HG02642 (cell line): ENCODE data around the gene GP9.
"Not testable (repeated sequence)": the region's sequence is repeated elsewhere in the genome, so short reads cannot be mapped to it uniquely, and the experiment has no call there.

Experiments used
- ATAC-seq: cut with Tn5 transposase; IDR thresholded peaks from one replicate; pipeline ENCODE4 v1.9.1; 2021; ENCODE audit warnings: mild to moderate bottlenecking; ENCODE audit not compliant: unreplicated experiment, poor library complexity

The GP9 gene

DNA sequence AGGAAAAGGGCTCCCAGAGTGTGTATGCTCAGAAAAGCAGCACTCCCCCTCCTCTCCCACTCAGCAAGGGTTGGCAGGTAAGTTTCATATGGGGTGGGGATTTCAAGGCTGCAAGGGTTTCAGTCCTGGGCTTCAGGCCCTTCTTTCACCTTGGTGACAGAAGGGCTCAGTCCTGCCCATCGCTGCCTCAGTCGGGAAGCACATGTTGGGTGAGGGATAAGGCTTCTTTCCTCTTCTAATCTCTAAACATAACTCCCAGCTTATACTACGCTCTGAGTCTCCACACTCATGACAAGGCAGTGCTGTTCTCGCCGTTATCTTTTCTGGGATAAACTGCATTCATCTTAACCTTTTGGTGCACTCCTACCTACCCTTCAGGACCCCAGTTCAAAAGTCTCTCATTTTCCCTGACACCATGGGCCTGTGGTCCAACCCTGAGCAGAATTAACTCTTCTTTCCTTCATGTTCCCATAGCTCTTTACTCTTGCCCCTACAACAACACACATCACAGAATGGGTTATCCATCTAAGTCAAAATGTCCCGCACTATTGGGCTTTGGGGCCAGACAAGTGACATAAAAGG, 44.0 kb downstream of the GP9 start:
- ATAC-seq, result no peak

- ATAC-seq, result no peak
These were observed 45.3 kb downstream of the GP9 start for GRCh38 chr3:129105862-129106261.

GRCh38 chr3:129106320-129106719, 45.7 kb downstream of the GP9 start:
- no peak for ATAC-seq

GRCh38 chr3:129106866-129107565, 46.4 kb downstream of the GP9 start:
- no peak for ATAC-seq

DNA sequence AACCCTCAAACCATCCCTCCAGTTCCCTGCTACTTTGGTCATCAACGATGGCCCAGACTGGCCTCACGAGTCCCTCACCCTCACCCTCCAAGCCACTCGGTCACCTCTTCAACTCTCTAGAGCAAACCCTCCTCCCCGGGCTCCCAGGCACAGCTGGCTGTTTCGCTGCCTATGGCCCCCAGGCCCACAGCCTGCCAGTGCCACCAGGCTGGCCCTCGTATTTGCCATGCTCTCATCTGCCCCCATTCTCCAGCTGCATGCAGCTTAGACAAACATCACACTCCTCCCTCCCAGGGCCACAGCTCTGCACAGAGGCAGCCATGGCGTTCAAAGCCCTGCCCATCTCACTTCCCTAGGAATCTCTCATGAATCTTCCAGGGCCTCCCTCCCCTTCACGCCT, 47.2 kb downstream of the GP9 start:
- ATAC-seq, result no peak

DNA sequence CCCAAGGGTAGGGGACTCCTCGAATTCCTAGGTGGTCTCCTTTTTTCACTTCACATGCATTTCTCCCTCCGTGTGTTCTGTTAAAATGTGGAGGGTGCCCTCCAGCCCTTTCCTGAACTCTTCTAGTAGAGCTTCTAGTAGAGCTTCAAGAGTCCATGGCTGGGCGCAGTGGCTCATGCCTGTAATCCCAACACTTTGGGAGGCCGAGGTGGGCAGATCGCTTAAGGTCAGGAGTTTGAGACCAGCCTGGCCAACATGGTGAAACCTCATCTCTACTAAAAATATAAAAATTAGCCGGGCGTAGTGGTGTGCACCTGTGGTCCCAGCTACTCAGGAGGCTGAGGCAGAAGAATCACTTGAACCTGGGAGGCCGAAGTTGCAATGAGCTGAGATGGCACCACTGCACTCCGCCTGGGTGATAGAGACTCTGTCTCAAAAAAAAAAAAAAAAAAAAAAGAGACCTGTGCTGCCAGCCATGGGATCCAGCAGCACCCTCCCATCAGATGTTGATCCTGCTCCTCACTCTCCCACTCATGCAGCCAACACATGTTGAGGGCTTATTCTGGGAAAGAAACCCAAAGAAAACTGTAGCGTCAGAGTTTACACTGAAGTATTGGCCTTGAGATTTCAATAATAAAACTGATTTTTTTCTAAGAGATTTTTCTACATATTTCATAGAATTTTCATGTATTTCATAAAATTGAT, 50.6 kb downstream of the GP9 start:
- ATAC-seq, result not testable (repeated sequence)
